ENCODE data around the gene DOLK. TPM values are rescaled to one million over a fixed set of nuclear protein-coding genes. Genes with fewer than 3 reads are reported as not detected.
A peak's percentile ranks its signal among the peaks of the same experiment; 100 is the strongest.

Gene DOLK
- total RNA-seq, 1 donor from 2014 or later = 19.8 TPM

DNA sequence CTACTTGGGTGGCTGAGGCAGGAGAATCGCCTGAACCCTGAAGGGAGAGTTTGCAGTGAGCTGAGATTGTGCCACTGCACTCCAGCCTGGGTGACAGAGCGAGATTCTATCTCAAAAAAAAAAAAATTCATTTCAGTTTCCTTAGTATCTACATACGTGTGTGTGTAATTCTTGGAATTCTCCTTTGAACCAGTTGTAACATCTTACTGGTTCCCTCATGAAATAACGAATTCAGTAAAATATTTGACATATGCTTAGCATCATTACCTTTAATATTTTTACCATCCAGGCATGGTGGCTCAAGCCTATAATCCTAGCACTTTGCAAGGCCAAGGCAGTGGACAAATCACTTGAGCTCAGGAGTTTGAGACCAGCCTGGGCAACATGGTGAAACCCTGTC lies 17.8 kb downstream of the DOLK start:
- Mint-ChIP-seq H3K4me3 (ENCODE audit: unreplicated experiment) (no peak overlapping the region), H3K4me1 (ENCODE audit: low read depth, unreplicated experiment) (no peaks in the 10 kb centered on the region), H3K36me3 (ENCODE audit: low read depth, unreplicated experiment) (no peaks in the 10 kb centered on the region), H3K9me3 (ENCODE audit: unreplicated experiment) (no peaks in the 10 kb centered on the region), H3K27me3 (ENCODE audit: low read depth, unreplicated experiment) (peaks cover 5% of the 10 kb centered on the region), H3K27ac (ENCODE audit: unreplicated experiment) (no peak overlapping the region)
- FAIRE-seq (no peak), DNase-seq (ENCODE audit: low read depth) (no peak)
- Histone ChIP-seq H3K79me2 (ENCODE audit: insufficient read depth, low read length) (no peaks in the 10 kb centered on the region), H2AFZ (ENCODE audit: low read depth, low read length) (no peak overlapping the region), H4K20me1 (ENCODE audit: insufficient read depth, low read length) (no peaks in the 10 kb centered on the region), H3K4me1 (ENCODE audit: insufficient read depth, low read length) (no peaks in the 10 kb centered on the region), H3K4me3 (ENCODE audit: insufficient read depth, low read depth, low read length) (no peak overlapping the region), H3K36me3 (ENCODE audit: insufficient read depth, low read length) (no peaks in the 10 kb centered on the region), H3K27ac (ENCODE audit: low read depth, low read length) (no peak overlapping the region), H3K4me2 (ENCODE audit: low read length) (no peak overlapping the region), H3K9ac (ENCODE audit: low read length) (no peak overlapping the region), H3K27me3 (ENCODE audit: insufficient read depth, low read length) (no peaks in the 10 kb centered on the region), H3K9me3 (ENCODE audit: insufficient read depth, low read depth, low read length) (no peaks in the 10 kb centered on the region)
- no peak for TF ChIP-seq EZH2 (IDR thresholded peaks at IDR 0.05; ENCODE audit: insufficient read depth, low read length)
- TF ChIP-seq, protein P1, sequence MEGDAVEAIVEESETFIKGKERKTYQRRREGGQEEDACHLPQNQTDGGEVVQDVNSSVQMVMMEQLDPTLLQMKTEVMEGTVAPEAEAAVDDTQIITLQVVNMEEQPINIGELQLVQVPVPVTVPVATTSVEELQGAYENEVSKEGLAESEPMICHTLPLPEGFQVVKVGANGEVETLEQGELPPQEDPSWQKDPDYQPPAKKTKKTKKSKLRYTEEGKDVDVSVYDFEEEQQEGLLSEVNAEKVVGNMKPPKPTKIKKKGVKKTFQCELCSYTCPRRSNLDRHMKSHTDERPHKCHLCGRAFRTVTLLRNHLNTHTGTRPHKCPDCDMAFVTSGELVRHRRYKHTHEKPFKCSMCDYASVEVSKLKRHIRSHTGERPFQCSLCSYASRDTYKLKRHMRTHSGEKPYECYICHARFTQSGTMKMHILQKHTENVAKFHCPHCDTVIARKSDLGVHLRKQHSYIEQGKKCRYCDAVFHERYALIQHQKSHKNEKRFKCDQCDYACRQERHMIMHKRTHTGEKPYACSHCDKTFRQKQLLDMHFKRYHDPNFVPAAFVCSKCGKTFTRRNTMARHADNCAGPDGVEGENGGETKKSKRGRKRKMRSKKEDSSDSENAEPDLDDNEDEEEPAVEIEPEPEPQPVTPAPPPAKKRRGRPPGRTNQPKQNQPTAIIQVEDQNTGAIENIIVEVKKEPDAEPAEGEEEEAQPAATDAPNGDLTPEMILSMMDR (IDR thresholded peaks at IDR 0.05; ENCODE audit: insufficient read depth, low read depth, low read length) = no peak

- H3K4me2 ChIP-seq (ENCODE audit: low read length) = no peak overlapping the region
- H3K36me3 Mint-ChIP-seq (ENCODE audit: low read depth, unreplicated experiment) = no peaks in the 10 kb centered on the region
- no peaks in the 10 kb centered on the region for H3K36me3 ChIP-seq (ENCODE audit: insufficient read depth, low read length)
- H3K4me1 ChIP-seq (ENCODE audit: insufficient read depth, low read length) = no peaks in the 10 kb centered on the region
- H3K9me3 Mint-ChIP-seq (ENCODE audit: unreplicated experiment) = no peaks in the 10 kb centered on the region
- no peak overlapping the region for H3K4me3 Mint-ChIP-seq (ENCODE audit: unreplicated experiment)
- peaks cover 5% of the 10 kb centered on the region for H3K27me3 Mint-ChIP-seq (ENCODE audit: low read depth, unreplicated experiment)
- no peak overlapping the region for H2AFZ ChIP-seq (ENCODE audit: low read depth, low read length)
- H3K27ac ChIP-seq (ENCODE audit: low read depth, low read length) = no peak overlapping the region
- H3K79me2 ChIP-seq (ENCODE audit: insufficient read depth, low read length) = no peaks in the 10 kb centered on the region
- peak overlapping the region; percentile 34 for H3K27ac Mint-ChIP-seq (ENCODE audit: unreplicated experiment)
- no peaks in the 10 kb centered on the region for H4K20me1 ChIP-seq (ENCODE audit: insufficient read depth, low read length)
- no peak overlapping the region for H3K9ac ChIP-seq (ENCODE audit: low read length)
- H3K4me3 ChIP-seq (ENCODE audit: insufficient read depth, low read depth, low read length) = no peak overlapping the region
- DNase-seq (ENCODE audit: low read depth) (no peak), FAIRE-seq (no peak)
- no peaks in the 10 kb centered on the region for H3K9me3 ChIP-seq (ENCODE audit: insufficient read depth, low read depth, low read length)
- TF ChIP-seq, protein P1 (IDR thresholded peaks at IDR 0.05; ENCODE audit: insufficient read depth, low read depth, low read length) = no peak
- no peak for TF ChIP-seq EZH2 (IDR thresholded peaks at IDR 0.05; ENCODE audit: insufficient read depth, low read length)
- no peaks in the 10 kb centered on the region for H3K27me3 ChIP-seq (ENCODE audit: insufficient read depth, low read length)
- no peaks in the 10 kb centered on the region for H3K4me1 Mint-ChIP-seq (ENCODE audit: low read depth, unreplicated experiment)
Observed at GRCh38 chr9:128928624-128929023, 18.8 kb downstream of the DOLK start.

DNA sequence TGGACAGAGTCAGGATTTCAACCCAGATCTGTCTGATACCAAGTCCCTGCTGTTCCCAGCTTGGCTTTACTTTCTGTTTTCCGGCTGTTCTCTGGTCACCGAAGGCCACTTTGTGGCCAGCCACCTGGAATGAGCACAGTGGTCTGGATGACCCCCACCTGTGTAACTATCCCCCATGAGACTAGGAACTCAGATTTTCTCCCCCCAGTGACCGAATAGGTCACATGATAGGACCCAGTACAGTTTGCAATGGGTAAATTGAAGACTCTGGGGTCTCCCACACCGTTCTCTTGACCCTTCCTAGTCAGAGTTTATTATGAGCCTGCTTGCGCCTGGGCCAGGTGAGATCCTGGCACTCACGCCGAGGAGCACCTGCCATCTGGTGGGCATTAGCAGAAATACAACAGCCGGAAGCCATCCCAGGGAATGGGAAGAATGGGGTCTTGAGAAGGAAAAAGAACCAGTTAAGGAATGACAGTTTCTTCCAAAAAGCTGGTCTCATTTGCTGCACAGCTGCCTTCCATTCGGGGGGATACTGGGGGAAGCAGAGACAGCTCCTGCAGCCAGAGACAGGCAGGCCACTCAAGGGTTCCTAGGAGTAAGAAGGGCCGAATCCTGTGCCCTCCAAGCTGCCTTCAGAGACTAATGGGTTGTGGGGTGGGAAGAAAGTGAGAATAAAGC lies 19.5 kb downstream of the DOLK start:
- Histone ChIP-seq H3K4me3 (ENCODE audit: insufficient read depth, low read depth, low read length) (no peak overlapping the region), H3K4me1 (ENCODE audit: insufficient read depth, low read length) (no peaks in the 10 kb centered on the region), H3K4me2 (ENCODE audit: low read length) (no peak overlapping the region), H3K27me3 (ENCODE audit: insufficient read depth, low read length) (no peaks in the 10 kb centered on the region), H3K9ac (ENCODE audit: low read length) (no peak overlapping the region), H3K9me3 (ENCODE audit: insufficient read depth, low read depth, low read length) (no peaks in the 10 kb centered on the region), H3K36me3 (ENCODE audit: insufficient read depth, low read length) (no peaks in the 10 kb centered on the region), H3K79me2 (ENCODE audit: insufficient read depth, low read length) (no peaks in the 10 kb centered on the region), H2AFZ (ENCODE audit: low read depth, low read length) (peak overlapping the region; percentile 23), H3K27ac (ENCODE audit: low read depth, low read length) (no peak overlapping the region), H4K20me1 (ENCODE audit: insufficient read depth, low read length) (no peaks in the 10 kb centered on the region)
- no peaks in the 10 kb centered on the region for H3K4me1 Mint-ChIP-seq (ENCODE audit: low read depth, unreplicated experiment)
- DNase-seq (ENCODE audit: low read depth) = peak; percentile 12
- H3K36me3 Mint-ChIP-seq (ENCODE audit: low read depth, unreplicated experiment) = no peaks in the 10 kb centered on the region
- H3K4me3 Mint-ChIP-seq (ENCODE audit: unreplicated experiment) = no peak overlapping the region
- no peaks in the 10 kb centered on the region for H3K9me3 Mint-ChIP-seq (ENCODE audit: unreplicated experiment)
- FAIRE-seq = no peak
- TF ChIP-seq, protein P1 (IDR thresholded peaks at IDR 0.05; ENCODE audit: insufficient read depth, low read depth, low read length) = peak; percentile 74
- TF ChIP-seq EZH2 (IDR thresholded peaks at IDR 0.05; ENCODE audit: insufficient read depth, low read length) = no peak
- no peak overlapping the region for H3K27ac Mint-ChIP-seq (ENCODE audit: unreplicated experiment)
- H3K27me3 Mint-ChIP-seq (ENCODE audit: low read depth, unreplicated experiment) = peaks cover 5% of the 10 kb centered on the region

Measured in astrocyte (in vitro differentiated cells and primary cell).